HG03354 (cell line): ENCODE results near the gene BDP1.
A peak's percentile ranks its signal among the peaks of the same experiment; 100 is the strongest.
"Not testable (repeated sequence)": the region's sequence is repeated elsewhere in the genome, so short reads cannot be mapped to it uniquely, and the experiment has no call there.

Experiments used
- ATAC-seq: cut with Tn5 transposase; IDR thresholded peaks from one replicate; pipeline ENCODE4 v1.9.1; 2021; ENCODE audit warnings: mild to moderate bottlenecking; ENCODE audit not compliant: unreplicated experiment, poor library complexity, severe bottlenecking

The BDP1 gene, protein sequence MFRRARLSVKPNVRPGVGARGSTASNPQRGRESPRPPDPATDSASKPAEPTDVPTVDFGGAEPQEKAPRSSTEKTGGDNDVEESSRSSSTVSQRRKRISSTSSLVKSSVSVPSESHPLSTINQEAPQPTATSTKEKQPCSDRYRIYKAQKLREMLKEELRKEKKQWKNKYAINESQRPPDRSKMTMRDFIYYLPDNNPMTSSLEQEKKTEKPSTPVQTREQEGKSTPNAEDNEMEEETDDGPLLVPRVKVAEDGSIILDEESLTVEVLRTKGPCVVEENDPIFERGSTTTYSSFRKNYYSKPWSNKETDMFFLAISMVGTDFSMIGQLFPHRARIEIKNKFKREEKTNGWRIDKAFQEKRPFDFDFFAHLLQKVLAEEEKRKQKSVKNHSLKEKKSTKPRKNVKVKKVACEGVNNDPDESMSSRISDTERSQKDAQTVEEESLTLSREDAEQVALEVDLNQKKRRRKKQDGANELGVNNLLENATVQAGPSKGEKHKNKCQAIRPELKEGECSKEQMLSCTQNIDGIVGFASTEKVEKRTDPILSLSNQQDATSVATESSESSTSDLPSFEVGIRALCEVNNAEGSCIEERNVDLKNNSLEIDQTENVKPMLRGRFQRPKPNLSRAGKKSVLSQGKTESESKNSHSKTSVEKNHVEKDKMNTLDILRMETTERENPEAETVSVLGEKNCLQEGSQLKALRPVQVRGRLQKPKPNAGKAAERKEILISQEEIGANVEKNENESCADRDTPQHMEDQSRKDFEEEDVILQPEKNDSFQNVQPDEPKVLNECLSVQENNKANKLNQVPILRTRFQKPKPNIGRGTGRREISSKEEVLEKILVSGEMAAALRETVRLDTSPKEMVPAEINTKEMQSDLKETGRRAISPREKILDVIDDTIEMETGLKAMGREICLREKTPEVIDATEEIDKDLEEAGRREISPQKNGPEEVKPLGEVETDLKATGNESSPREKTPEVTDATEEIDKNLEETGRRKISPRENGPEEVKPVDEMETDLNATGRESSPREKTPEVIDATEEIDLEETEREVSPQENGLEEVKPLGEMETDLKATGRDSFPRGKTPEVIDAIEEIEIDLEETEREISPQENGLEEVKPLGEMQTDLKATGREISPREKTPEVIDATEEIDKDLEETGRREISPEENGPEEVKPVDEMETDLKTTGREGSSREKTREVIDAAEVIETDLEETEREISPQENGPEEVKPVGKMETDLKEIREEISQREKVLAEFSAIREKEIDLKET (N-terminal part only)

DNA sequence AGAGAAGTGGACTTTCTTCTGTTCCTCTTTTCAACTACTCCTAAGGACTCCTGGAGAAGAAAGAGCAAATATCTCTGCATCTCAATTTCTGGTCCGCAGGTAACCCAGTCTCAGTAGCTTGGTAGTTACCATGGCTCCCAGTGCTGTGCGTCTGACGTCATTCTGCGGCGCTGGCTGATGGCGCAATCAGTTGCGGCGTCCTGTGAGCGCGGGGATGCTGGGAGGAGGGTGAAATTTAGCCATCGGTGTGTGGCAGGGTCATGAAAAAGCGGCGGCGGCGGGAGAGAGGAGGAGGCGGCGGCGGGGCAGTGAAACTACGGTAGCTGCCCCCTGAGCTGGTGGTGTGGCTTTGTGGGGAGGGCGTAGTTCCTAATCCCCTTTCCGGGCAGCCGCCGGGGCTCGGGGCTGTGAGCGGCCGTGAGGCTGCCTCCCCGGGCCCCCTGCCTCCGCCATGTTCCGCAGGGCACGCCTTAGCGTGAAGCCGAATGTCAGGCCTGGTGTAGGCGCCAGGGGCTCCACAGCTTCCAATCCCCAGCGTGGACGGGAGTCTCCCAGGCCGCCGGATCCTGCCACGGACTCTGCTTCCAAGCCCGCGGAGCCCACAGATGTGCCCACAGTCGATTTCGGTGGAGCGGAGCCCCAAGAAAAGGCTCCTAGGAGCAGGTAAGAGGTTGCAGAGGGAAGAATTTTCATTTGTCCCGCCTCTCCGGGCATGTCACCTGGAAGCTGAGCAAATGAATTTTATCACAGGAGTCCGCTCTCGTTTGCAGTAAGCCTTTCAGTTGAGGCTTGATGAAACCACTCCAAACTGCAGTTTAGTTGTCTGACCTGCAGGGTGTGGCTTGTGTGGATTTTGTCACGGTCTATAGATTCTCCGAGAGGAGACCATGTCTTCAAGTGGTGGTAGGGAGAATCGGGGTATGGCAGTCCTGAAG is at the start of gene BDP1:
BDP1 (plus strand) TSS at position 225 of the 935 bp plus-strand sequence; CDS start at position 452, 227 bp downstream.
- ATAC-seq, result peak; percentile 96

DNA sequence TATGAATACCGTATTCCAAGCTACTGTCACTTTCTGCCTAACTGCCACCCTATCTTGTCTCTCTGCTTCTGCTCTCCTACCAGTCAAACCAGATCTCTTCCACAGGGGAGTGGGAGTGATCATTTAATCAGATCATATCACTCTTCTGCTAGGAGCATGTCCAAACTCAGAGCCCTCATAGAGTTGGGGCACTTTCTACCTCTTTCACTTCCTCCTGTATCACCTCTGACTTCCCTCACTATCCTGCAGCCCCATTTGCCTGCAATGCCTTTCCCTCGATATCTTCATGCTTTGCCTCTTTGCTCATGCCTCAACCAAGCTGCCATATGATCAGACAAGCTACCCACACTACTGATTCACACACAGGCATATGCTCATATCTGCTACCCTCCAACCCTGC is 45.4 kb upstream of the BDP1 start:
- ATAC-seq, result not testable (repeated sequence)

DNA sequence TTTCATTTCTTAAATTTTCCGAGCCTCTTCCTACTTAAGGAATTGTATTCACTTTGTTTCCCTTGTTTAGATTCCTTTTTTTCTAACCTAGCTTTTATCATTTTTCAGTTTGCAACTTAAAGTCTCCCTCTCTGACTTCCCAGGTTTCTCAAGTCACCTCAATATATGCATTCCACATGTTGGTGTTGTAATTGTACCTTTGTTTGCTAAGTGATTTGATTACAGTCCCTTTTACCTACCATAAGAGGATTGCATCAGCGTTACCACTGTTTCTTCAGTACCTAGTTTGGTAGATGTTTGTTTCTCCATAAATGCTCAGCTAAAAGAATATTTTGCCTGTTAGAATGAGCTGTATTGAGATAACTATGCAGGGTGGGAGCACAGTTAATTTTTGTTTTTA is 39.8 kb upstream of the BDP1 start:
- ATAC-seq, result not testable (repeated sequence)

DNA sequence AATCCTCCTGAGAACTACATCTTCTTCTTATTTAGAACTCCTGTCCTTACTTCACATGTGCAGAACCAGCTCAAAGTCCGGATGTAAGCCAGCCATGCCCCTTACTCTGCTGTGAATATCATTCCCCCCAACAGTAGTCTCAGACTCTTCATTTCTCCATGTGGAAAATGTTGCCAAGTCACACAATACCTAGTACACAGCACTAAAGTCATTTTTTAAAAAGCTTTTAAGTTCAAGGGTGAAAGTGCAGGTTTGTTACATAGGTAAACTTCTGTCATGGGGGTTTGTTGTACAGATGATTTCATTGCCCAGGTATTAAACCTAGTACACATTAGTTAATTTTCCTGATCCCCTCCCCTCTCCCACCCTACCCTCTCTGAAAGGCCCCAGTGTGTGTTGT is 37.4 kb upstream of the BDP1 start:
- not testable (repeated sequence) for ATAC-seq

DNA sequence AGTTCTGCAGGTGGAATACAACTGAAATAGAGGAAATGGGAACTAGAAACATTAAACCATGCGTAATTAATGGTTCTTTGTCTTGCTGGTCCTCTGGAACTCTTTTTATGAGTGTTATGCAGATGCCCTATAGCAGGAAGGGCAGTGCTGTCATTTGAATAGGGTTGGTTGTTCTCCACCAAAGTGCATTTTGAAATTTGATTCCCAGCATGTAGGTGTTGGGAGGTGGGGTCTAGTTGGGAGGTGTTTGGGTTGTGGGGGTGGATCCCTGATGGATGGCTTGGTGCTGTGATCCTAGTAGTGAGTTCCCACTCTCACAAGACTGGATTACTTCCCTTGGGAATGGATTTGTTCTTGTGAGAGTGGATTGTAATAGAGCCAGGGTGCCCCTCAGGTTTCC is 34.2 kb upstream of the BDP1 start:
- ATAC-seq, result not testable (repeated sequence)

DNA sequence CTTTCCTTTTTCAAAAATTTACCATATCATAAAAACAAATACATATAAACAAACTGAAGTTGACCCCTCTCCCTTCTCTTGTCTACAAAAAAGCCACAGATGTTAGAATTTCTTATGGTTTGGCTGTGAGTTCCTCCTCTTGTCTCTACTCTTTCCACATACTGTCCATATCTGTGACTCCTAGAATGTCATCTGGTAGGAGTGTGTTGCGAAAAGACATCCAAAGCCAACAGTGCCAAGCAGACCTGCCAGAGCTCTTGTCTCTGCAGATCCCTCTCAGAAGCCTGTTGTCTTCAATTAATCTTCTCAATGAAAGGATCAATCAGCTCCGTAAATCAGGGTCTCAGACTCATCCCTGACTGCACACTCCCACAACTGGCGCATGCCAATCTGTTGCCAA is 31.6 kb upstream of the BDP1 start:
- not testable (repeated sequence) for ATAC-seq

DNA sequence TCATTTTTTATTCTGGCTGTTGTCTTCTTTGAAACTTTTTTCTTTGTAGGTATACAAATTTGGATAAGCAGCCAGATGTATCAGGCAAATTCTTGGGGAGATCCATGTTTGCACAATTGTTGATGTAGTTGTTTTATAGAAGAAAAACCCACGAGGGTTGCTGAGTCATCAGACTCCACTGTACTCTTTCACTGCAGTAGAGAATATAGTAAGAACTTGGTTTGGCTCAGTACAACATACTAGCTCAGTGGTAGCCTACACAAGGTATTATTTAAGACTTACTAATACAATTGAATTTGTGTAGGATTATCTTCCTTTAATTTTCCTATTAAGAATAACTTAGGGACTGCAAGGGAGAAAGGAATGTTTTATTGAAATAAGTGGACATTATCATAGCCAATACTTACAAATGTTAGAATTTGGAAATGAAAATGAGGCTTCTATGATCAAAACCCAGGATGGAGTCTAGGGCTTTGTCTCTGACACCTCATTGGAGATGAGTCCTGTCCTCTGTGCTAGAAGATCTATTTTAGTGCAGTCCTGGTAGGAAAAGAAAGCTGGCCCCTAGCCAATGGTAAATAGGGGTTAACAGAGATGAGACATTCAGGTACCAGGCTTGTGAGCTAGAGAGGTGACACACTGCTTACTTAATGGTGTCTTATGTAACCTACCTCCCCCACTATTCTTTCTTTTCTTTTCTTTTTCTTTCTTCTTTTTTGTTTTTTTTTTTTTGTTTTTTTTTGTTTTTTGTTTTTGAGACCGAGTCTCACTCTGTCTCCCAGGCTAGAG is 28.6 kb upstream of the BDP1 start:
- ATAC-seq, result not testable (repeated sequence)

DNA sequence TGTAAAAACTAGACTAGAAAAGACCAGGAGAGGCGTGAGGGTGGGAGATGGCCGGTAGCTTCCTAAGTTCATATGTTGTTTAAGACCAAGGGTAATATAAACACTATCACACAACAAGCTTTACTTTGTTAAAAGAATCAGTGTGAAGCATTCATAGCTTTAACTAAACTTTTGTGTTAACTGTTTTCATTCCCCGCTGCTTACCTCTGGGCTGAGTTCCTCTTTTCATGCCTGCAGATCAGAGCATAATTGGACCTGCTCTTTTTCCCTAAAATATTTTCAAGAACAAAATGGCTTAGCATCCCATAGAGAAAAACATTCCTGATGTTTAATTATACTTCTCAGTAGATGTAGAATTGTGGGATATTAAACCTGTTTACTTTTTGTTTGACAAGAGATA is 23.0 kb upstream of the BDP1 start:
- not testable (repeated sequence) for ATAC-seq

DNA sequence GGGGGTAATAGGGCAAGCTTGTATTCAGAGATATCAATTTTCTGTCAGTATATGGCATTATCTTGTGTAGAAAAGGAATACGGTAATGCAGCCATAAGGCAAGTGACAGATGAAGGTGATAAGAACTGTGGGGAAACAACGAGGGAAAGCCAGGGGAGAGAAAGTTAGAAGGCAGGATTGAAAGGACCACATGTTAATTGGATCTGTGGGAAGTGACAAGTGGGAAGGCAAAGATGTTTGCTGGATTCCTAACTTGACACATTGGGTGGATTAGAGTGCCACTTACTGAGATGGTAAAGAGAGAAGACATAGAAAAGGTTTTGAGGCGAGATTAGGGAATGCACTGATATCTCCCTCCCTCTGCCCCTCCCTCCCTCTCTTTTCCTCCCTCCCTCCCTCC is 20.6 kb upstream of the BDP1 start:
- not testable (repeated sequence) for ATAC-seq

DNA sequence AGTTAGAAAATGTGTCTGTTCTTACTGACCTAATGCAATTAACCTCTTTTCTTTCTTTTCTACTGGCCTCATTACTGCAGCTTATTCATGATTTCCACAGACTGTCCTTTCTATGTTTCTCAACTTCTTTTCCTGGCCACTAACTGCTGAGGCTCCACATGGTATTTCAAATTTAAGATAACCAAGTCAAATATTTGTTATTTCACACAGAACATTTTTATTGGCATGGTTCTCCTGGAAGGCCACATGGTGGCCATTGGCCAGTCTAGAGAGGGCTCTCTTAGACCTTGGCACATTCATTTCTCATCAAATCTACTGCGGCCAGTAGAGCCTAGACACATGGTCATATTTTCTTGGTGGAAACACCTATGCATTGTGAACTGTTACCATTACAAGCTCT is 13.9 kb upstream of the BDP1 start:
- not testable (repeated sequence) for ATAC-seq

DNA sequence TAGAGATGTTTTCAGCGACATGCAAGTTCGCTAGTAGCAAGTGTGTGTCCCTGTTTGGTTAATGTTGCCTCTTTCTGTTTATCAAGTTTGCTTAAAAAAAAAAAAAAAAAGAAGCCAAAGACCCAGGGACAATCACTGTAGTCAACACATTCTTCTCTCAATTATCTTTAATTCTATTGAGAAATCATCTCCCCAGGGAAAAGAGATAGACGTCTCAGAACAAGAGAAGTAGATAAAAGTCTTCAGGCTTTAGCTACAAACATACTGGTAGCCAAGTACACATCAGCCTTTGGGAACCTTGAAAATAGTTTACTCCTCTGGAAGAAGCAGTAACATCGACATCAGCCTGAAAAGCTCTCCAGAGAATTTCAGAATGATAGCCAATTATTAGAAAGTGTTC is 11.6 kb upstream of the BDP1 start:
- ATAC-seq, result not testable (repeated sequence)

DNA sequence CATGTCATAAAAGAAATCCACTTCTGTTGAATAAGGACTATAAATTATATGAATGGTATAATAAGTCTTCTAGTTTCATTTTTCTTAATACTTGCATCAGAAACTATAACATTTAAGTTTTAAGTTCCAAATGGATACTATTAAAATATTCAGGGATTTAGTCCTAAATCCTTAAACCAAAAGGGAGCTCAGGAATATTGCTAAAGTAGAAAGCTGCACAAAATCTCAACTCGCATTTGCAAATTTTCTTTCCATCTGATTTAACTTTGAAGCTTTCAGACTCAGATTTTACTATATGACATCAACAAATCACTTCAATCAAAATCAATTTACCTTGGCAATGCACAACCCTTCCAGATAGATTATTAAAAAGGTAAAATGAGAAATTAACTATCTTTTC is 10.4 kb upstream of the BDP1 start:
- ATAC-seq, result not testable (repeated sequence)

DNA sequence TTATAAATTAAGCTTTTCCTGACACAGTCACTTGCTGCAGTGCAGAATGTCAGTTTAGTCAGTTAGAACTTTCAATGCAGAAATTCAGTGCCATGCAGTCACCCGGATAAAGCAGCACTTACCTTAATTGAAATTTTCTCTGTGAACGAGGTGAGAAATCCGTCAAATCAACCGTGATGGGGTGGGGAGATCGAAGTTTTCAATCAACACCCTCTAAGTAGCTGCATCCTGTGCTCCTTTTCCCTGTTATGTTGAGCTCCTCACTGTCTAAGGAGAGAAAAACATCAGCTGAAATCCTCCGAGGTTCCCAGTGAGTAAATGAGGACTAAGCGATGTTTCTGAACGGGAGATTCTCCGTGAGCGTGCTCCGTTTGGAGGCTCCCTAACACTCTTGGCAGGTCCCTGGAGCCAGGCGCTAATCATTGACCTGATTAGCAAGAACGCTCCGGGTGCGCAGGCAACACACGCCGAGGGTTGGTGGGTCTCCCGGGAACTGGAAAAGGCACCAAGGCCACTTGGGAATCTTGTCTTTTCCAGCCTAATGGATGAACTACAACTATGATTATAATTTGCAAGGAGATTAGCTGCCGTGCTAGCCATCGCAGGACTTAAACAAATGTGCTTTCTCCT is 9.8 kb upstream of the BDP1 start:
- ATAC-seq, result not testable (repeated sequence)

DNA sequence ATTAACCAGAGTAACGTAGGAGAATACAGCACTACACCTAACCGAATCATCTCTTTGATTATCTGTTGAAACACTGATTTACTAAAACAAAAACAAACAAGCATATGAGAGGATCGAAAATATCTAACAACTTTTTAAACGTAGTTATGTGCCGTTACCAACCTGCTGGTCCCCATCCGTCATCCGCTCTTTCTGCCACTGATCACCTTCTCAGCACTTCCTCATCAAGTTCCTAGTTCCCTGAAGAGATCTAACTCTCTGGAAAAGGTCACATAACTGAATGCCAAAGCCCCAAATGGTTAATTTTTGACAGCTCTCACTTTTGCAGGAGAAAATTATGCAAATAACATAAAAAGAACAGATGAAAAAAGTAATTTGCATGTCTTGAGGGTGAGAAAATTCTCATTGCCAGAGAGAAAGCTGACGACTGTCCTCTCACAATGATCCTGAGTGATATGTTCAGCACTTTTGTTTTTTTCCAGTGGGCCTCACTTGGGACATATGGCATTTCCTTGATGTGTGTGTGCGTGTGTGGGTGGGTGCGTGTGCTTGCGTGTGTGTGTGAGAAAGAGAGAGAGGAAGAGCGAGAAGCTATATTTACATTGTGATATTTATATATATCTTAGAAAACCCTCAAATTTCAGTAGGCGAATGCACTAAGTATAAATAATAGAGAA is 8.8 kb upstream of the BDP1 start:
- ATAC-seq, result not testable (repeated sequence)

DNA sequence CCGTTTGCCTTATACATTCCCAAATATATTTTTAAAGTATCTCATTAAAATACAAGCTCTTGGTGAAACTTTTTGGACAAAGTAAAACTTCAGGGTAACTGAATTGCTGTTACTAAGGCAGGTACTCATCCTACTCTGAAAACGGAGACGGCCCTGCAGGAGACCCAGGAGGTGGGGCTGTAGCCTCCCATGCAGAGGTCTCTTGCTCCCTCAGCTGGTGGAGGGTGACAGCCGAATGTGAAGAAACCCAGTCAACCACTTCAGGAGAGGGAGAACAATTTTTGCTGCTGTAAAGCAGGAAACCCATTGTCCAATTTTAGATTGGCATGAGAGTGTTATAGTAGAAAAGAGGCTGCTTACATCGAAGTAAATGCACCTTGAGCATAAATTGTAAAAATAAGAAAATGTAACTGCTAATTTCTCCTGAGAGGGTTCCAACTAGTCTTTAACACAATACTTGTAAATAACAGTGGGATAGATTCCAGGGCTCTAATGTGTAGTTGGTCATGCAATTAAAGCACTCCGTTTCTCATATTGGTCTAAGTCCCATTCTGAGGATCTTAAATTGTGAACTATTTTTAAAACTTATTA is 8.1 kb upstream of the BDP1 start:
- peak; percentile 94 for ATAC-seq

DNA sequence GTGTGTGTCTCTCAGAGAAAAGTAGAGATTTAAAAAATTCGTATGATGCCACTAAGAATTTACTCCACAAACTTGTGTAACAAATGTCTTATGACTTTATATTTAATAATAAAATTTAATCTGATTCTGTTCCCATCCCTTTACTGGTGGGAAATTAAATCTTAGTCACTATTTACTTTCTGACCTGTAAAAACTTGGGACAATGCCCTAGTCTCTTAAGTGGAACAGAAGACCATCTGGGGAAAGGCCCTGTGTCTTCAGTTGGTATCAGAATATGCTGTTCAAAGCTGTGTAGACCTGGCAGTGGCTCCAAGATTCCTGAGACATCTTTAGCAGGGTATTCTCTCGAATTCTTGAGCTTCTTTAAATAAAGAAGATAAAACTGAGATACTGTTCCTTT is 2.6 kb upstream of the BDP1 start:
- ATAC-seq, result no peak

DNA sequence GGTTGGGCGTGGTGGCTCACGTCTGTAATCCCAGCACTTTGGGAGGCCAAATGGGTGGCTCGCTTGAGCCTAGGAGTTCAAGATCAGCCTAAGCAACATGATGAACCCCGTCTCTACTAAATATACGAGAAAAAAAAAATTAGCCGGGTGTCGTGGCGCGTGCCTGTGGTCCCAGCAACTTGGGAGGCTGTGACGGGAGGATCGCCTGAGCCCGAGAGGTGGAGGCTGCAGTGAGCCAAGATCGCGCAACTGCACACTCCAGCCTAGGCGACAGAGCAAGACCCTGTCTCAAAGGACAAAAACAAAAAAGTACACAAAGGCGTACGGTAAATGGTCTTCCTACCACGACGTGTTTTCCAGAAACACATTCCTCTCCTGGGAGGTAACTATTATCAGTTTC is 538 bp upstream of the BDP1 start:
- ATAC-seq, result no peak
